ENCODE results near the gene CGREF1.

CGREF1 gene

DNA sequence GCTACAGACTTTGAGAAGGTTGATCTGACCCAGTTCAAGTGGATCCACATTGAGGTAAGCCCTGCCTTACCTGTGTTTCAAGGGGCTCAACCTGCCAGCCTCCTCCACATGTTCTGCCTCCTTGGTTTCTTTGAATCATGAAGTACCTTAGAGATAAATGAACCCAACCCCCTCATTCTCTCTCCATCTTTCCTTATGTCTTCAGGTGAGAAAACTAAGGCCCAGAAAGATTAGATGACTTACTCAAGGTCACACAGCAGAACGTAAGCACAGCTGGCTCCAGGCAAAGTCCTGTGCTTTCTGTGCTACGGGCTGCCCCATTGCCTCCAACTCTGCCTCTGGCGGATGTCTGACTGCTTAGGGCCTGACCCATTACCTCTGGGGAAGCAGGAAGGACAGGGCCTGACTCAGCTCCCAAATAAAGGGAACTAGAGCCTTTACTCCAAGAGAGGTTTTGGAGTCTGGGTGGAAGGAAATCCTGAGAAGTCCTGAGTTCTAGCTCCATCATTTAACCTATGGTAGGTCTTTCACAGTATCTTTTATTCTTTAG, 22.1 kb downstream of the CGREF1 start:
- Histone ChIP-seq H3K27me3 (no peaks in the 10 kb centered on the region), H3K9me3 (no peaks in the 10 kb centered on the region), H3K4me3 (ENCODE audit: low read depth, low read length) (no peak overlapping the region), H3K36me3 (no peaks in the 10 kb centered on the region), H3K4me1 (peaks cover 6% of the 10 kb centered on the region)
- TF ChIP-seq, protein P1, sequence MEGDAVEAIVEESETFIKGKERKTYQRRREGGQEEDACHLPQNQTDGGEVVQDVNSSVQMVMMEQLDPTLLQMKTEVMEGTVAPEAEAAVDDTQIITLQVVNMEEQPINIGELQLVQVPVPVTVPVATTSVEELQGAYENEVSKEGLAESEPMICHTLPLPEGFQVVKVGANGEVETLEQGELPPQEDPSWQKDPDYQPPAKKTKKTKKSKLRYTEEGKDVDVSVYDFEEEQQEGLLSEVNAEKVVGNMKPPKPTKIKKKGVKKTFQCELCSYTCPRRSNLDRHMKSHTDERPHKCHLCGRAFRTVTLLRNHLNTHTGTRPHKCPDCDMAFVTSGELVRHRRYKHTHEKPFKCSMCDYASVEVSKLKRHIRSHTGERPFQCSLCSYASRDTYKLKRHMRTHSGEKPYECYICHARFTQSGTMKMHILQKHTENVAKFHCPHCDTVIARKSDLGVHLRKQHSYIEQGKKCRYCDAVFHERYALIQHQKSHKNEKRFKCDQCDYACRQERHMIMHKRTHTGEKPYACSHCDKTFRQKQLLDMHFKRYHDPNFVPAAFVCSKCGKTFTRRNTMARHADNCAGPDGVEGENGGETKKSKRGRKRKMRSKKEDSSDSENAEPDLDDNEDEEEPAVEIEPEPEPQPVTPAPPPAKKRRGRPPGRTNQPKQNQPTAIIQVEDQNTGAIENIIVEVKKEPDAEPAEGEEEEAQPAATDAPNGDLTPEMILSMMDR (IDR thresholded peaks at IDR 0.05; ENCODE audit: low read depth, low read length): no peak
- DNase-seq: no peak

DNA sequence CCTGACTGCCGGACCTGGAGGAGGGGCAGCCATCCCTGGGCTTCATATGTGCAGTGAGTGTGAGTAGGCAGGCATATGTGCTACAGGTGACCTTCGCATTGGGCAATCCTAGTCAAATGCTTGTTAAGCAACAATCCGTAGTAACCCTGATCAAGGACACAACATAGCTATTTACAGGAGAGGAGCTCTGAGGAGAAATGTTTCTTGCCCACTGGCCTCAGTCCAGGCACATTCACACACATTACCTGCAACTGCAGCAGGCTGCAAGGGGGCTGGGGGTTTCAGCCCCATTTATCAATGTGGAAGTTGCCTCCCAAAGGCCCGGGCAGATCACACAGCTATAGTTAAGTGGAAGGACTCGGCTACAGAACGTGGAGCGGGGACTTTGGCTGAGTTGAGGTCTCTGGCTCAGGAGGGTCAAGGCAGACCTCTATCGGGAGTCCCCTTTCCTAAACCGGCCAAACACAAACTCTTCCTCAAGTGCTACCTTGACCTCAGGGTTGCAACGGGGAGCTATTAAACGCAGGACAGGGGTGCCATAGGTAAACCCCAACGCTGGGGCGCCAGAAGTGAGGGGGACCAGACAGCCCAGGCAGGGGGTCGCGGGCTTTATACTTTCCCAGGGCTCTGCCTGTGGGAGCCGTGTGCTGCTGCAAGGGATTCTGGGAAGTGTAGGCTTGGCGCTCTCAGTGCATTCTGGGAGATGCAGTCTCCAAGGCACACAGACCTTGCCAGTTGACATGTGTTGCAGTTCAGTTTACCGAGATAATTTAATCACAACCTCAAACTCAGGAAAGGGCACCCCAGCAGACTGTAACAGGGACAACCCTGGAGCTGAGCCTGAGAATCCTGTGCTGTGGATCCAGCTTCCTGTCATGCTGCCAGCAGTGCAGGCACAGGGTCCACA, 22.9 kb downstream of the CGREF1 start:
- TF ChIP-seq, protein P1 (IDR thresholded peaks at IDR 0.05; ENCODE audit: low read depth, low read length): no peak
- DNase-seq: peak; percentile 82
- H3K4me3 ChIP-seq (ENCODE audit: low read depth, low read length): peak overlapping the region; percentile 65
- H3K27me3 ChIP-seq: no peaks in the 10 kb centered on the region
- H3K36me3 ChIP-seq: no peaks in the 10 kb centered on the region
- H3K9me3 ChIP-seq: no peaks in the 10 kb centered on the region
- peaks cover 6% of the 10 kb centered on the region for H3K4me1 ChIP-seq

DNA sequence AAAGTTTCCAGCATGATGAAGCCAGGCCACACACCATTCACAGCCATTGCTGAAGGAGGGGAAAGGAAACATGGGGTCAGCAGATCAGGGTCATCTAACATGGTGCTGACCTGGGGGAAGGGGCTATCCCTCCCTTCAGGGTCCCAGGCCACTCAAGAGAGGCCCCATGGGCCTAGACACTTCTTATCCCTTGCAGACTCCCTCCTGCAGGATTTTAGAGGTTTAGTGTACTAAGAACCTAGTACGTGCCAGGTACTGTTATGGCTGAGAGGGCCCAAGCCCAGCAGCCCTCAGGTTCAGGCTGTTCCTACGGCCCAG, 23.5 kb downstream of the CGREF1 start:
- TF ChIP-seq, protein P1 (IDR thresholded peaks at IDR 0.05; ENCODE audit: low read depth, low read length): no peak
- no peaks in the 10 kb centered on the region for H3K36me3 ChIP-seq
- no peak for DNase-seq
- no peaks in the 10 kb centered on the region for H3K27me3 ChIP-seq
- no peak overlapping the region for H3K4me3 ChIP-seq (ENCODE audit: low read depth, low read length)
- no peaks in the 10 kb centered on the region for H3K9me3 ChIP-seq
- peaks cover 6% of the 10 kb centered on the region for H3K4me1 ChIP-seq

DNA sequence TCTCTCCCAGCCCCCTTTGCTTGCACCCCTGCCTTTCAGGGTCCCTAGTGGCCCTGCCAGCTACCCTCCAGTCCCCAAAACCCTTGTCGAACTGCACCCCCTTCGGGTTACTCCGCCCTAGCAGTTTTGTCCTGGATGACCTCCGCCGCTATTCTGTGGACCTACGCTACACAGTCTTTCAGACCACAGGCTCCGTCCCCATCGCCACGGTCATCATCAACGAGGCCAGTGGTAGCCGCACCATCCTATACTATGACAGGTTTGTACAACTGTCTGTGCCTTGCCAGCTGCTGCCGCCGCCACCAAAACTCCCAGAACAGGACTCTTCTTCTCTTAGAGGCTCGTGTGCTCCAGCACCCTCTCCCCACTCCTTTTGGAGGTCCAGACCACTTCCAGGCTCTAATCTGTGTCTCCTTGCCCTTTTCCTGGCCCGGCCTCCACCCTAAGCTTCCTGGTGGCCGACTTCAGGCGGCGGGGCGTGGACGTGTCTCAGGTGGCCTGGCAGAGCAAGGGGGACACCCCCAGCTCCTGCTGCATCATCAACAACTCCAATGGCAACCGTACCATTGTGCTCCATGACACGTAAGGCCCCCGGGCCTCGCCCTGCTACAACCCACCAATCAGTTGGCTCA, 24.5 kb downstream of the CGREF1 start:
- DNase-seq: no peak
- H3K36me3 ChIP-seq: no peaks in the 10 kb centered on the region
- H3K4me3 ChIP-seq (ENCODE audit: low read depth, low read length): no peak overlapping the region
- TF ChIP-seq, protein P1 (IDR thresholded peaks at IDR 0.05; ENCODE audit: low read depth, low read length): no peak
- no peaks in the 10 kb centered on the region for H3K9me3 ChIP-seq
- H3K27me3 ChIP-seq: no peaks in the 10 kb centered on the region
- H3K4me1 ChIP-seq: peaks cover 6% of the 10 kb centered on the region

DNA sequence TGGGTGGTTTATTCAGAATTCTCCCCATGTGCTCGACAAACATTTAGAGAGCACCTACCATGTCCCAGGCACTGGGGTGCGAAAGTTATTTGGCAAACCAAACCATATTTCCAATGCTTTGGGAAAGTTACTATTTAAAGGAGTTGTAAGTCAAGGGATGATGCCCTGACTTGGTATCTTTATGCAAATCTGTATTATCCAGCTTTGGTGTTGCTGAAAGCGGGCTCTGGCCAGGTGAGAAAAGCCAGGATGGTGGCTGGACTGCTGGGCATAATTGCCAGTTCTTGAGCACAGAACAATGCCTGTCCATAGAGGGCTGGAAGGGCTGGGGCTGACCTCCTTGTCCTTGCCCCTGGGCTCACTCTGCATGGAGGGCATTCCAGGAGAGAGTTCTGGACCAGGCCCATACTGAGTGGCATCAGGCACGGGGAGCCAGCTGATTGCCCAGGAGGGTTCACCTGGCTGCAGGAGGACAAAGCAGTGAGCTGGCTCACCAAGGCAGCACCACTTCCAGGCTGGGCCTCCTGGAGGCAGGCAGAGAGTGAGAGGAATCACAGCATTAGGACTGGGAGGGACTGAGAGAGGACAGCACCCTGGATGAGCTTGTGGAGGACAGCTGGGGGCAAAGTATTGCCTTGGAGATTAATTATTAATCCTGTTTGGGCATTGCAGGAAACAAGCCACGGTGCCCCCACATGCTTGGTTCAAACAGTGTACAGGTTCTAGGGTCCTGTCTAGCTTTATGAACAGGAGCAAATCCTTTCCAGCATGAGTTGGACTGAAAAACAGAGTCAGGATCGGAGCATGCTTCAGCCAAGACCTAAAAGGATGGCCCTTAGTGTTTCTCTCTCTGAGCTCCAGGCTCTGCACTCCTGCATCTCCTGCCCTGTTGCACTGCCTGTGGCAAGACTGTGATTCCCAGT, 25.2 kb downstream of the CGREF1 start:
- H3K36me3 ChIP-seq: no peaks in the 10 kb centered on the region
- peaks cover 6% of the 10 kb centered on the region for H3K4me1 ChIP-seq
- no peaks in the 10 kb centered on the region for H3K9me3 ChIP-seq
- no peak for DNase-seq
- H3K27me3 ChIP-seq: no peaks in the 10 kb centered on the region
- TF ChIP-seq, protein P1 (IDR thresholded peaks at IDR 0.05; ENCODE audit: low read depth, low read length): no peak
- no peak overlapping the region for H3K4me3 ChIP-seq (ENCODE audit: low read depth, low read length)
